ENCODE data around the gene SLC6A1.

The SLC6A1 gene

DNA sequence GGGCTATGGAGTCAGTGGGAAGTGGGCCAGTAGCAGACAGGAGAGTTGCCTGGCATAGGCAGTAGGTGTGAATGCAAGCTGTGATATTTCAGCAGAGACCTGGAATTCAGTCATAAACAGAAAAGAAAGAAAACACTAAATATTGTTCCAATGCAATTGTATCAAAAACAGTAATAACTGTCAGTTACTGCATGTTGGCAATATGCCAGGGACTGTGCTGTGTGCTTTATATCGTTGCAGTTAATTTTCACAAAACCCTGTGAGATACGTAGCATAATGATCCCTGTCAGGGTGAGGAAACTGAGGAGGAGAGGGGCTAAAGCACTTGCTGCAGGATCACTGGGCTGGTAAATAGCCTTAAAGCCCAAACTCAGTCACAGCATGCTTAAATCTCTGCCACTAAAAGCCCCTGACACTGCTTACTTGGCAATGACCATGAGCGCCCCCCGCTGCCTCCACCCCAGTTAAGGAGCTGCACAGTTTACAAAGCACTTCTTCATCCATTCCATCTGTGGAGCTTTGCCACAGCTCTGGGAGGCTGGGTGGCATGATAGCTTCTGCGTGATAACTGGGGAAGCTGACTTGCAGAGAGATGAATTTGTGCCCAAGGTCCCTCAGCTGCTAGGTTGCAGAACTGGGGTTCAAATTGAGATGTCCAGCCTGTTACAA lies 3.9 kb downstream of the SLC6A1 start:
- TF ChIP-seq, protein P1, sequence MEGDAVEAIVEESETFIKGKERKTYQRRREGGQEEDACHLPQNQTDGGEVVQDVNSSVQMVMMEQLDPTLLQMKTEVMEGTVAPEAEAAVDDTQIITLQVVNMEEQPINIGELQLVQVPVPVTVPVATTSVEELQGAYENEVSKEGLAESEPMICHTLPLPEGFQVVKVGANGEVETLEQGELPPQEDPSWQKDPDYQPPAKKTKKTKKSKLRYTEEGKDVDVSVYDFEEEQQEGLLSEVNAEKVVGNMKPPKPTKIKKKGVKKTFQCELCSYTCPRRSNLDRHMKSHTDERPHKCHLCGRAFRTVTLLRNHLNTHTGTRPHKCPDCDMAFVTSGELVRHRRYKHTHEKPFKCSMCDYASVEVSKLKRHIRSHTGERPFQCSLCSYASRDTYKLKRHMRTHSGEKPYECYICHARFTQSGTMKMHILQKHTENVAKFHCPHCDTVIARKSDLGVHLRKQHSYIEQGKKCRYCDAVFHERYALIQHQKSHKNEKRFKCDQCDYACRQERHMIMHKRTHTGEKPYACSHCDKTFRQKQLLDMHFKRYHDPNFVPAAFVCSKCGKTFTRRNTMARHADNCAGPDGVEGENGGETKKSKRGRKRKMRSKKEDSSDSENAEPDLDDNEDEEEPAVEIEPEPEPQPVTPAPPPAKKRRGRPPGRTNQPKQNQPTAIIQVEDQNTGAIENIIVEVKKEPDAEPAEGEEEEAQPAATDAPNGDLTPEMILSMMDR (IDR thresholded peaks at IDR 0.05) = no peak

DNA sequence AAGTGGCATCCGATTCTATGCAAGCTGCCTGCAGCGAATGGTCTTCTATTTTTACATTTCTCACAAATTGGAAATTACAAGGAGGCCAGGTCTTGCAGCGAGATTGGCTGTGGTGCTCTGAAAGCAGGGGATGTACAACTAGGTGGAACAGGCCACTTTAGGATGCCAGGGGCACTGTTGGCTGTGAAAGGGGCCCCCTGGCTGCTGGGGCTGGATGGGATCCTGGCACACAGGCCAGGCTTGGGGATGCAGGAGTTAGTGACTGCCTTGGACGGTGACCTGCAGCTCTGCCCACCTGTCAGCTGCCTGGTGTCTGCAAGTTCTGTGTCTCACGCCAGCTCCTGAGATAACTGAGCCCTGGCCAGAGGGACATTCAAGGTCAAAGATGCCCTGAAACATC lies 4.6 kb downstream of the SLC6A1 start:
- TF ChIP-seq, protein P1 (IDR thresholded peaks at IDR 0.05) = no peak

DNA sequence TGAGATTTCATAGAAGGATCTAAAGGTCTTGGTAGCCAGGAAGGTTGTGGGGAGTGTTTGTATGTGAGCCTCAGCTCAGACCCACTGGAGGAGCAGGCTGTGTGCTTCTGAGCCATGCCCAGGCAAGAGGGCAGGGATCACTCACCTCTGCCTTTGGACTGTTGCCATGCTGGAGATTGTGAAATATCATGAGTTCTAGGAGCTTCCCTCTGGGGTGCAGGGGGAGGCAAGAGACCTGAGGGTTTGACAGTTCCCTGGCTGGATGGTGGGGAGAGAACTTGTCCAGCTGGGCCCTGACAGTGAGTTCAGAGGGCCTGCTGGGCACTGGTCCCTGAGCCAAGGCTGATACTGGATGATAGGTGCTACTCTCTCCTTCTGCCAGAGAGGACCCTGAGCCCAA lies 6.0 kb downstream of the SLC6A1 start:
- TF ChIP-seq, protein P1 (IDR thresholded peaks at IDR 0.05) = no peak

DNA sequence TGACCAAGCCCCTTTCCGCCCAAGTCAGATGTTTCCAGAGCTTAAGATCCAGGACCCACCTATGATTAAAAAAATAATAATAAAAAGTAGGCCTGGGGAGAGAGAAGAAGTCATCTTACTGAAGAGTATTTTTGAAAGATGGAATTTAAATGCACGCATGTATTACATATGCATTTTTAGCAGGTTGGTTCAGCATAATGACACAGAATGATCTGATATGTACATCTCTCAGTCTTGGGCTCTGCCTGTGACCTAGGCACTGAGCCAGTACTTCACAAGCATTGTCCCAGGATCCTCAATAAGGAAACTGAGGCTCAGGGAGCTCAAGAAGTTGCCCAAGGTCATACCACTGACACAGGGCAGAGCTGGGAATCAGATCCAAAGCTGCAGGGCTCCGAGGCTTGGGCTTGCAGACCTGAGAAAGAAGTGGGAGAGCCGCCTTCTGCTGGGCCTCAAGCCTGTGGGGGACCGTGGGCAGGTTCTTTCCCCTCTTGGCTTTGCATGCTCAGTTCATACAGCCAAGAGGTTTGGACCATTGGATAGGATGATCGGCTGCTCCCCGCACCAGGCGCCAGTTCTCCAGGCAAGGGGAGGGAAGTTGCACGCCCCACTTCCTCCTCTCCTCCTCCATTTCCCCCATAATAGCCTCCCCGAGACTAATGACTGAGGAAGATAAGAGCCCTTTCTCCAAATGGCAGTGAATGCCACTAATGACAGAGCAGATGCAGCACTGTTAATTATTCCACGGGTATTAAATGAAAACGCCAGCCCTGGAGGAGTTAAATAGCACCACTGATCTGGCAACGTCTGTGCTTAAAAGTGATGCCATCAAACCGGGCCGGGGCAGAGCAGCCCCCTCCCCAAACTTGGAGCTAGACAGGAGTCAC lies 6.9 kb downstream of the SLC6A1 start:
- TF ChIP-seq, protein P1 (IDR thresholded peaks at IDR 0.05) = no peak

DNA sequence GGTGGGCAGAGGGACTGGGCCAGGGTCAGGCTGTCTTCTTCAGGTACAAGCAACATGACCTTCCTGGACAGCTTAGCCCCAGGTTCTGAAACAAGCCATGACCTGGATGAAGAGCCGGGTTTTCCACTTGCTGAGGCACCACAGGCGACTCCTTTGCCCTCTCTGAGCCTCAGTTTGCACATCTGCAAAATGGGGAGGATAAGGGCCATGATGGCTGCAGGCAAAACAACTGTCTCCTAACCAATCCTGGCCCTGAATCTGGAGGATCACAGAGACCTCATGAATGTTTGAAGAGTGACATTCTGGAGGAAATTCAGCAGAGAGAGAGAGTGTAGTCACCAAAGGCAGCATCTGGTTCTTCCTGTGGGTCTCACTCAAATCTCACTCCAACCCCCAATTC lies 8.0 kb downstream of the SLC6A1 start:
- TF ChIP-seq, protein P1 (IDR thresholded peaks at IDR 0.05) = no peak

DNA sequence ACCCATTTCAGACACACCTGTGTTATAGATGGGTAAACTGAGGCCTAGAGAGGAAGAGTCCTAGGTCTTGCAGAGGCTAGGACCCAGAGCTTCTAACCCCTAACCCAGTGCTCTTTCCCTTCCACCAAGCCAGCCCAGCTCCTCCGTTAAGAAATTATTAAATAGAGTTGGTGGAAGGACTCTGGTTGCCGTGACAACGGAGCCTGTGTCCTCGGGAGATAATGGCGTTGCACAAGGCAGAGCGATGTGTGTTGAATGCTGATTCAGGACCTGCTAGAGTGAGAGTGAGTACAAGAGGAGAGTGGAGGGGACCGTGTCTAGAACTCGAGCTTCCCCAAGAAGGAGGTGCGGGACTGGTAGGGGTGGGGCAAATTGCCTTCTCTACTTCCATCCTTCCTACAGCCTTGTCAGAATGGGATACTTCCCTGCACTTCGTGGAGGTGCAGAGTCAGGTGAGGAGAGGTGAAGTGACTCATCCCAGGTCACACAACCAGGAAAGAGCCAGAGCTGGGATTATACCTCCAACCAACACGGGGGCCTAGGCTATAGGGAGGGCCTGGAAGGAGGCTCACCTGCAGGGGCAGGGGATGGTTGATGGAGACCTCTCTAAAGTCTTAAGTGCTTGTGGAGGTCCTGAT lies 8.6 kb downstream of the SLC6A1 start:
- TF ChIP-seq, protein P1 (IDR thresholded peaks at IDR 0.05) = no peak

DNA sequence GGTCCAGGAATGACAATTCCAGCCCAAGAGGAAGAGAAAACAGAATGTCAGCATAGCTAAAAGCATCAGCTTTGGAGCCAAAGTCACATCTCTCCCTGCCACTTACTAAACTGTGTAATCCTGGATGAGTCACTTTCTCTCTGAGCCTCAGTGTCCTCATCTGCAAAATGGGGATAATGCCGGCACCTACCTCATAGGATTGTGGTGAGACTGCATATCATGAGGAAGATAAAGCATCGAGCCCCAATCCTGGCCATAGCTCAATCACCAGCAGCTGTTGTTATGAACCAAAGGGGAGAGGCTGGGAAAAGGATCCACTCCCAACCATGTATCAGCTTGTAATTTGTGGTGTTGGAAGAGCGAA lies 9.1 kb downstream of the SLC6A1 start:
- TF ChIP-seq, protein P1 (IDR thresholded peaks at IDR 0.05) = no peak

Data from LNCAP (cell line).